Measurements from ENCODE around the gene ETFBKMT.

Gene ETFBKMT, protein sequence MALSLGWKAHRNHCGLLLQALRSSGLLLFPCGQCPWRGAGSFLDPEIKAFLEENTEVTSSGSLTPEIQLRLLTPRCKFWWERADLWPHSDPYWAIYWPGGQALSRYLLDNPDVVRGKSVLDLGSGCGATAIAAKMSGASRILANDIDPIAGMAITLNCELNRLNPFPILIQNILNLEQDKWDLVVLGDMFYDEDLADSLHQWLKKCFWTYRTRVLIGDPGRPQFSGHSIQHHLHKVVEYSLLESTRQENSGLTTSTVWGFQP

GRCh38 chr12:31659087-31659942 lies at the start of gene ETFBKMT:
Gene ETFBKMT, plus strand, starts transcription at chr12:31659688. Its CDS starts 2,266 bp downstream, at chr12:31661954.
- peak; percentile 98 for DNase-seq

DNA sequence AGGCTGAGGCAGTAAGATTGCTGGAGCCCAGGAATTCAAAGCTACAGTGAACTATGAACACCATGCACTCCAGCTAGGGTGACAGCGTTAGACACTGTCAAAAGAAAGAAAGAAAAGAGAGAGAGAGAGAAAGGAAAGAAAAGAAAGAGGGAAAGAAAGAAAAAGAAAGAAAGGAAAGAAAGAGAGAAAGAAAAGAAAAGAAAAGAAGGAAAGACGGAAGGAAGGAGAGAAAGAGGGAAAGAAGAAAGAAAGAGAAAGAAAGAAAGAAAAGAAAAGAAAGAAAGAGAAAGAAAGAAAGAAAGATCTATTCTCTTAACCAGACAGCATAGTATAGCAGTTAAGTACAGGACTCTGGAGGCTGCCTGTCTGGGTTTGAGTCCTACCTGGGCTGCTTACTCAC lies 46.7 kb upstream of the ETFBKMT start:
- no peak for DNase-seq

- DNase-seq = no peak
Observed at GRCh38 chr12:31618228-31619025, 41.1 kb upstream of the ETFBKMT start.

DNA sequence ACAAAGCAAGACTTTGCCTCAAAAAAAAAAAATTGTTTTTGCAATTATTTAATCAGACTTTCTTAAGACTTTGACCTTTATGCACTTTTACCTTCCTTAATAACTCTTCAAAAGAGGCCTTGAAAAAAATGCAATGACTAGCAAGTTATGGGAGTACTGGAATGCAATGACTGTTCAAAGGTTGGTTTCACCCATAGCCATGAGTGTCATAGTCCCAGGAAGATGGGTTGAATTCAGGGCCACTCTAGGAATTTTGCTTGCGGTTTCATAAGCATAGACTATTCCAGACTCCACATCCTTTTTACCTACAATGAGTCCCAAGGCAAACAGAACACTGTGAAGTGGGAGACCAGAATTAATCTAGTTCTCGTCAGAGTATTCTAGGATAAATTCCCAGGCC lies 39.2 kb upstream of the ETFBKMT start:
- no peak for DNase-seq

GRCh38 chr12:31622038-31622437 lies 37.5 kb upstream of the ETFBKMT start:
- DNase-seq = no peak

- DNase-seq = no peak
Observed at GRCh38 chr12:31626270-31626995, 33.1 kb upstream of the ETFBKMT start.

DNA sequence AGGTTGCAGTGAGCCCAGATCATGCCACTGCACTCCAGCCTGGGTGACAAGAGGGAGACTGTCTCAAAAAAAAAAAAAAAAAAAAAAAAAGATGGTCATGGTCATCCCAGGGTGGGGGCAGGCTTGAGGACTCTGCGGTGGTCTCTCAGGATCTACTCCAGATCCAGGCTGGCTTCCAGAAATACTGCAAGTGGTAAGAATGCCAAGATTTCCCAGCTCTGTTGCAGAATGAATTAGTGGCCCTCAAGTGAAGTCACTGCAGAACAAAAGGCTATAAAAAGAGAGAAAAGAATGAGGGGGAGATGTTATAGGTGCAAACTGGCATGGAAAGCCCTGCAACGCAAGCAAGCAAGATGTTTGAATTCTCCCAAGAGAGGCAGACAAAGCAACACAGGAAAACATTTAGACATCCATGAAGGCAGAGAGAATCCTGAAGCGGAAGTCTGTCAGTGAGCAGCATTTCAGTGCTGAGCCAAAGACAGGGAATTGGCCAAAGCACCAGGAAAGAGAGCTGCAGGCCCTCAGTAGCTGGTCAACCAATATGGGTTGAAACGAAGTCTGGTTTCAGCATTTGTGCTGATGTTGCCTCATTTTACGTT lies 31.9 kb upstream of the ETFBKMT start:
- no peak for DNase-seq

GRCh38 chr12:31629756-31630732 lies 29.4 kb upstream of the ETFBKMT start:
- DNase-seq = no peak

DNA sequence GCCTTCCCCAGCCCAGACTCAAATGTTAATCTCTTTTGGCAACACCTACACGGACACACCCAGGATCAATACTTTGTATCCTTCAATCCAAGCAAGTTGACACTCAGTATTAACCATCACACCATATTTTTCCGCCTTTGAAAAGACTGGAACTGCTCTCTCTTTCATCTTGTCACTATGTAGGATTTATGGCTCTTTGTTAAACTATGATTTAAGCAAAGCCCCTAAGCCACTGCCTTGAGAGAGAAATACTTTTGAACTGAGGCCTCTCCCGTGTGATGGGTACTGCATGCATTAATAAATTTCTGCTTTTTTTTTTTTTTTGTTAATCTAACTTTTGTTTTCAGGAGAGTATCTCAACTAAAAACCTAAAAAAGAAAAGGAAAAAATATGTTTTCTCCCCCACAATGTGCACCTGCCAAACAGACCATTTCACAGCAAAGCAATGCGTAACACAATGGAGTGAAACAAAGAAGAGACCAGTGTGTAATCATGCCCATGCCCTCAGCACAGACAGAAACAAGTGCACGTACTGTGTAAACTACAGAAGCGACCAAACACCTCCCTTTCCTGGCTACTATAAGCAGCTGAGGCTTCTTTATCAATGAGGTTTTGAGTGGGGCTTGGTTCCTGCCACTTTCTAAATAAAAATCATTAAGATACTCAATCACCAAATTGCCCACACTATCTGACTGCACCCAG lies 28.3 kb upstream of the ETFBKMT start:
- DNase-seq = no peak

DNA sequence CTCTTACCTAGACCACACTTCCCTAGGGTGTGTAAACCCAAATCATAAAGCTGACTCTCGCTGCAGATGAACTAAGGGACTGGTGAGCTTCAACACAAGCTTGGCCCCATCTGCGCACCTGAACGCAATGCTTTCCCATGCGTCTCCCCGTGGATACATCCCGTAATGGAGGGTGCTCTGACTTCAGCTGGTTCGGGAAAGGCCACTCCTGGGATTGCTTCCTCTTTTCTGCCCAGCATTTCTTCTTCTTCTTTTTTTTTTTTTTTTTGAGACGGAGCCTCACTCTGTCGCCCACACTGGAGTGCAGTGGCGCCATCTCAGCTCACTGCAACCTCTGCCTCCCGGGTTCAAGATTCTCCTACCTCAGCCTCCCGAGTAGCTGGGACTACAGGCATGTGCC lies 27.7 kb upstream of the ETFBKMT start:
- DNase-seq = no peak

GRCh38 chr12:31633464-31633863 lies 26.0 kb upstream of the ETFBKMT start:
- DNase-seq = no peak

DNA sequence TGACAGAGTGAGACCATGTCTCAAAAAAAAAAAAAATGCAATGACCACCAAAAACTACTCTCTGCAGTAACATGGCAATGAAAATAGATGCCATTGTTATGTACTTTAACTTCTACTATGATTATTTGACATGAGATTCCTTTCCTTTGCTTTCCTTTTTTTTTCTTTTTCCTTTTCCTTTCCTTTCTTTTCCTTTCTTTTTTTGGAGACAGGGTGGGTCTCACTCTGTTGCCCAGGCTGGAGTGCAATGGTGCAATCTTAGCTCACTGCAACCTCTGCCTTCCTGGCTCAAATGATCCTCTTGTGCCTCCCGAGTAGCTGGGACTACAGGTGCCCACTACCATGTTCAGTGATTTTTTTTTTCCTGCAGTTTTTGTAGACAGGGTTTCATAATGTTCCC lies 24.9 kb upstream of the ETFBKMT start:
- no peak for DNase-seq

GRCh38 chr12:31641509-31642090 lies 17.9 kb upstream of the ETFBKMT start:
- DNase-seq = no peak

DNA sequence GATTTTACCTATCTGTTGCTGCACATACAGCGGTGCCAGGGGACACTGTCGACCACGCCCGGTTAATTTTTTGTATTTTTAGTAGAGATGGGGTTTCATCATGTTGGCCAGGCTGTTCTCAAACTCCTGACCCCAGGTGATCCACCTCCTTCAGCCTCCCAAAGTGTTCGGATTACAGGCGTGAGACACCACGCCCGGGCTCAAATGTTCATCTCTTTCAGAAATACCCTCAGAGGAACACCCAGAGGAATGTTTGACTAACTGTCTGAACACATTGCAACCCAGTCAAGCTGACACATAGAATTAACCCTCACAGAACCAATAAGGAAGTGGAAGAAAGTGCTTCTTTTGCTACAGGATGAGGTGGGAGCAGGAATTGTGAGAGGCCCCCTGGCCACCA lies 15.0 kb upstream of the ETFBKMT start:
- DNase-seq = no peak

GRCh38 chr12:31645924-31646323 lies 13.6 kb upstream of the ETFBKMT start:
- no peak for DNase-seq

DNA sequence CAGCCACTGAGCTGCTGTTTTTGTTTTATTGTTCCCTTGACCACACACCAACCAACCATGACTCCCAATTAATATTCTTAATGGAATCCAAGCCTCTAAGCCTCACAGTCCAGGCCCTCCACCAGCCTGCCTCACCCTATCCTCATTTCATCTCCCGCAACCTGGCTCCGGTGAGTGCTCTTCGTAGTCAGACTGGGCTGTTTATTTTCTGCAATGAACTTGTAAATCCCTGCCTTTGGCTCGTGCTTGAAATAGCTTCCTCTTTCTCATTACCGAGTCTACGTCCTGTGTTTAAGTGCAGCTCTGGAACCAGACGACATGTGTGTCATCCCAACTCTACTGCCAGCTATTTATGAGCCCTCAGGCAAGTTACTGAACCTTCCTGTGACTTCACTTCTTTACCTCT lies 12.4 kb upstream of the ETFBKMT start:
- DNase-seq = no peak

- no peak for DNase-seq
Observed at GRCh38 chr12:31650918-31651317, 8.6 kb upstream of the ETFBKMT start.

- no peak for DNase-seq
Observed at GRCh38 chr12:31651893-31652521, 7.5 kb upstream of the ETFBKMT start.

- DNase-seq = no peak
Observed at GRCh38 chr12:31655208-31655607, 4.3 kb upstream of the ETFBKMT start.

- no peak for DNase-seq
Observed at GRCh38 chr12:31655792-31656191, 3.7 kb upstream of the ETFBKMT start.

Measured in SIG-M5 (cell line).